ENCODE measurements around the gene USHBP1.

The USHBP1 gene

GRCh38 chr19:17260842-17261325 lies 3.7 kb downstream of the USHBP1 start:
- FAIRE-seq: no peak

GRCh38 chr19:17259934-17260333 lies 4.6 kb downstream of the USHBP1 start:
- FAIRE-seq: no peak

- FAIRE-seq: no peak
These were observed 5.3 kb downstream of the USHBP1 start for GRCh38 chr19:17259118-17259780.

GRCh38 chr19:17256130-17256529 lies 8.4 kb downstream of the USHBP1 start:
- no peak for FAIRE-seq

- FAIRE-seq: no peak
These were observed 9.4 kb downstream of the USHBP1 start for GRCh38 chr19:17255150-17255621.

- FAIRE-seq: no peak
These were observed 9.9 kb downstream of the USHBP1 start for GRCh38 chr19:17254636-17255035.

GRCh38 chr19:17249887-17250548 lies 14.5 kb downstream of the USHBP1 start:
- FAIRE-seq: no peak

- no peak for FAIRE-seq
These were observed 16.4 kb downstream of the USHBP1 start for GRCh38 chr19:17248011-17248776.

GRCh38 chr19:17246681-17247425 lies 17.7 kb downstream of the USHBP1 start:
- no peak for FAIRE-seq

GRCh38 chr19:17245535-17245984 lies 19.0 kb downstream of the USHBP1 start, which contains the start of gene NR2F6:
NR2F6 (minus strand) TSS chr19:17245919; CDS start chr19:17245220, 699 bp downstream.
- no peak for FAIRE-seq

- no peak for FAIRE-seq
These were observed 19.7 kb downstream of the USHBP1 start for GRCh38 chr19:17244618-17245534.

GRCh38 chr19:17243830-17244617 lies 20.5 kb downstream of the USHBP1 start:
- FAIRE-seq: no peak

- no peak for FAIRE-seq
These were observed 21.2 kb downstream of the USHBP1 start for GRCh38 chr19:17243211-17243829.

GRCh38 chr19:17242431-17243208 lies 21.9 kb downstream of the USHBP1 start:
- no peak for FAIRE-seq

GRCh38 chr19:17240826-17241399 lies 23.6 kb downstream of the USHBP1 start:
- no peak for FAIRE-seq

- FAIRE-seq: no peak
These were observed 24.3 kb downstream of the USHBP1 start for GRCh38 chr19:17240062-17240752.

GRCh38 chr19:17237747-17238706 lies 26.5 kb downstream of the USHBP1 start:
- no peak for FAIRE-seq
